Measurements from ENCODE around the gene NPPC. TPM values are rescaled to one million over a fixed set of nuclear protein-coding genes. Genes with fewer than 3 reads are reported as not detected.
A peak's percentile ranks its signal among the peaks of the same experiment; 100 is the strongest.
"Not testable (repeated sequence)": the region's sequence is repeated elsewhere in the genome, so short reads cannot be mapped to it uniquely, and the experiment has no call there.

The NPPC gene, protein sequence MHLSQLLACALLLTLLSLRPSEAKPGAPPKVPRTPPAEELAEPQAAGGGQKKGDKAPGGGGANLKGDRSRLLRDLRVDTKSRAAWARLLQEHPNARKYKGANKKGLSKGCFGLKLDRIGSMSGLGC
- 1 to 10 TPM in 1 of 2 experiments, under 1 TPM in 1; 0.48 to 1.1 TPM for total RNA-seq

DNA sequence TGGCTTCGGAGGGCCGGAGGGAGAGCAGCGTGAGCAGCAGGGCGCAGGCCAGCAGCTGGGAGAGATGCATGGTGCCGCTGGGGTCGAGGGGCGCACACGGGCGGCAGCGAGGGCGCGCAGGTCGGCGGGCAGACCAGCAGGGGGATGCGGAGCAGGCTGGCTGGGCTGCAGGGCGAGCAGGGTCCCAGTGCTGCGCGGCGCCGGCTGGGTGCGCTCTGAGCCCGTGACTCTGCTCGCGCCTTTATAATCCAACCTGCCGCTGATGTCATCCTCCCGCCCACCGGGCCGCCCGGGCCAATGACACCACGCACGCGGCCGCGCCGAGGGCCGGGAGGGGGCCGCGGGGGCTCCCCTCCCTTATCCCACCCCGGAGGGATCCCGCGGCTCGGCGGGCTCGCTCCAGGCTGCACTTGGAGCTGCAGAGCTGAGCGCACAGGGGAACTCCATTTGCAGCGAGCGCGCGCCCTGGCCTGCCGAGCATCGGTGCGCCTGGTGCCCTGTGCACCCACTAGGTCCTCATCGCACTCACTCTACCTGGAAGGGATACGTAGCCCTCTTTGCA is at the start of gene NPPC:
NPPC (minus strand) TSS at position 217 of the 562 bp plus-strand sequence; CDS start at position 70, 147 bp downstream.
- Mint-ChIP-seq H3K9me3 (no peaks in the 10 kb centered on the region), H3K27ac (no peak within 1 kb of the TSS), H3K4me1 (peaks cover 9% of the 10 kb centered on the region), H3K4me3 (peak within 1 kb of the TSS; percentile 67), H3K27me3 (peaks cover 50% of the 10 kb centered on the region), H3K36me3 (no peaks in the 10 kb centered on the region)
- DNase-seq = peak; percentile 88

DNA sequence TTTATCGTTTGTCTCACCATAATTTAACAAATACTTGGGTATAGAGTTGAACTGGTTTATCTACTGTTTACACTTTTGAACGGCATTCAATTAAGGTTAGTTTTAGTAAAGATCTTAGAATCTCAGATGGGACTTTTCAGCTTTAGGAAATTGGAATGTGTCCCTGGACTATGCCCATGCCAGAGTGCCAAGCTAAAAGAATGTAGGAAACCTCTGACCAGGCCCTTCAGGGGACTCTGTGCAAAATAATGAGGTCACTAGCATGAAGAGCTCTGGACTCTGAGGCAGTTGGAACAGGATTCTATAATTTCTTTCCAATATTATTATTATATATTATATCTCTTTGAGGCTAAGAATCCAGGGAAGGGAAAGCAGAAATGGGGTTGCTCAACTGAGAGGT is 48.8 kb upstream of the NPPC start:
- Mint-ChIP-seq H3K4me1 (peaks cover 16% of the 10 kb centered on the region), H3K27ac (no peak overlapping the region), H3K4me3 (no peak overlapping the region), H3K27me3 (no peaks in the 10 kb centered on the region), H3K9me3 (no peaks in the 10 kb centered on the region), H3K36me3 (peaks cover 15% of the 10 kb centered on the region)
- no peak for DNase-seq

DNA sequence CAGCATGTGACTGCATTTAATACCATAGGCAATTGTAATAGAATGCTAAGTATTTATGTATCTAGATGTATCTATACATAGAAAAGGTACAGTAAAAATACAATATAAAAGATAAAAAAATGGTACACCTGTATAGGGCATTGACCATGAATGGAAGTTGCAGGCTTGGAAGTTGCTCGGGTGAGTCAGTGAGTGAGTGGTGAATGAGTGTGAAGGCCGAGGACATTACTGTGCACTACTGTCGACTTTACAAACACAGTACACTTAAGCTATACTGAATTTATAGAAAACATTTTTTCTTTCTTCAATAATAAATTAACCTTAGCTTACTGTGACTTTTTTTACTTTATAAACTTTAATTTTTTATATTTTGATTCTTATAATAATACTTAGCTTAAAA is 44.3 kb upstream of the NPPC start:
- no peaks in the 10 kb centered on the region for H3K27me3 Mint-ChIP-seq
- peaks cover 22% of the 10 kb centered on the region for H3K36me3 Mint-ChIP-seq
- peaks cover 4% of the 10 kb centered on the region for H3K9me3 Mint-ChIP-seq
- no peak for DNase-seq
- H3K4me3 Mint-ChIP-seq = no peak overlapping the region
- H3K4me1 Mint-ChIP-seq = peaks cover 21% of the 10 kb centered on the region
- H3K27ac Mint-ChIP-seq = no peak overlapping the region

DNA sequence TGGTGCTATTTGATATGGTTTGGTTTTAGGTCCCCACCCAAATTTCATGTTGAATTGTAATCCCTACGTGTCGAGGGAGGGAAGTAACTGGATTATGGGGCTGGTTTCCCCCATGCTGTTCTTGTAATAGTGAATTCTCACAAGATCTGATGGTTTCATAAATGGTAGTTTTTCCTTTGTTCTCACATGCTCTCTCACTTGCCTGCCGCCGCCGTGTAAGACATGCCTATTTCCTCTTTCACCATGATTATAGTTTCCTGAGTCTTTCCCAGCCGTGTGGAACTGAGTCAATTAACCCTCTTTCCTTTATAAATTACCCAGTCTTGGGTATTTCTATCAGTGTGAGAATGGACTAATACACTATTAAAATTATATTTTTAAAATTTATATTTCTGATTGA is 42.6 kb upstream of the NPPC start:
- peaks cover 31% of the 10 kb centered on the region for H3K4me1 Mint-ChIP-seq

DNA sequence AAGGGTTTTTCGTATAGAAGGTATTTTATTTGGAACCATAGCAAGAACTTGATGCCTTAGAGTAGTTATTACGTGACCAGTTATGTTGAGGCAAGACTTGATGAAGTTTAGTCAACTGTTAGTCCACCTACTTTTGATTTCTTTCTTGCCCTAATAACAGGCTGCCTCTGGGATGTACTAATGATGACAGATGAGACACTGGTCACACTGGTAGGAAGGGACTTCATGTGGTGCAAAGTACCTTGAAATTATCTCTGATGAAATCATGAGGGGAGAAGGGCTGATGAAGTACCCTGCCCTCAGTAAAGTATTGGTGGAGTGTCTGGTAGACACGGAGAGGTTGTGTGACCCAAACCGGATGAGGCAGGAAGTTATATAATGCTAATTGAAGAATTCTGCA is 40.7 kb upstream of the NPPC start:
- Mint-ChIP-seq H3K27me3 (no peaks in the 10 kb centered on the region), H3K4me3 (no peak overlapping the region), H3K27ac (no peak overlapping the region), H3K4me1 (peaks cover 42% of the 10 kb centered on the region), H3K36me3 (peaks cover 29% of the 10 kb centered on the region), H3K9me3 (peaks cover 4% of the 10 kb centered on the region)
- no peak for DNase-seq

More for the DNA sequence above, 42.6 kb upstream of the NPPC start:
- peaks cover 4% of the 10 kb centered on the region for H3K9me3 Mint-ChIP-seq
- H3K27ac Mint-ChIP-seq = no peak overlapping the region
- DNase-seq = no peak
- peaks cover 22% of the 10 kb centered on the region for H3K36me3 Mint-ChIP-seq
- no peak overlapping the region for H3K4me3 Mint-ChIP-seq
- no peaks in the 10 kb centered on the region for H3K27me3 Mint-ChIP-seq

GRCh38 chr2:231965102-231965501 is 38.9 kb upstream of the NPPC start:
- peaks cover 4% of the 10 kb centered on the region for H3K9me3 Mint-ChIP-seq
- no peak overlapping the region for H3K27ac Mint-ChIP-seq
- peaks cover 48% of the 10 kb centered on the region for H3K4me1 Mint-ChIP-seq
- H3K4me3 Mint-ChIP-seq = no peak overlapping the region
- H3K27me3 Mint-ChIP-seq = no peaks in the 10 kb centered on the region
- no peak for DNase-seq
- peaks cover 30% of the 10 kb centered on the region for H3K36me3 Mint-ChIP-seq

GRCh38 chr2:231961349-231962166 is 35.4 kb upstream of the NPPC start, which contains the start of gene DIS3L2:
DIS3L2 (plus strand) TSS chr2:231961713; CDS start chr2:232014928, 53,215 bp downstream.
- peaks cover 13% of the 10 kb centered on the region for H3K36me3 Mint-ChIP-seq
- peak within 1 kb of the TSS; percentile 90 for H3K4me3 Mint-ChIP-seq
- peak; percentile 87 for DNase-seq
- H3K4me1 Mint-ChIP-seq = peaks cover 32% of the 10 kb centered on the region
- no peaks in the 10 kb centered on the region for H3K9me3 Mint-ChIP-seq
- H3K27me3 Mint-ChIP-seq = peaks cover under 1% of the 10 kb centered on the region
- peak within 1 kb of the TSS; percentile 93 for H3K27ac Mint-ChIP-seq

- no peak for DNase-seq
- peaks cover 3% of the 10 kb centered on the region for H3K27me3 Mint-ChIP-seq
Observed at GRCh38 chr2:231960810-231961348, 34.7 kb upstream of the NPPC start.

DNA sequence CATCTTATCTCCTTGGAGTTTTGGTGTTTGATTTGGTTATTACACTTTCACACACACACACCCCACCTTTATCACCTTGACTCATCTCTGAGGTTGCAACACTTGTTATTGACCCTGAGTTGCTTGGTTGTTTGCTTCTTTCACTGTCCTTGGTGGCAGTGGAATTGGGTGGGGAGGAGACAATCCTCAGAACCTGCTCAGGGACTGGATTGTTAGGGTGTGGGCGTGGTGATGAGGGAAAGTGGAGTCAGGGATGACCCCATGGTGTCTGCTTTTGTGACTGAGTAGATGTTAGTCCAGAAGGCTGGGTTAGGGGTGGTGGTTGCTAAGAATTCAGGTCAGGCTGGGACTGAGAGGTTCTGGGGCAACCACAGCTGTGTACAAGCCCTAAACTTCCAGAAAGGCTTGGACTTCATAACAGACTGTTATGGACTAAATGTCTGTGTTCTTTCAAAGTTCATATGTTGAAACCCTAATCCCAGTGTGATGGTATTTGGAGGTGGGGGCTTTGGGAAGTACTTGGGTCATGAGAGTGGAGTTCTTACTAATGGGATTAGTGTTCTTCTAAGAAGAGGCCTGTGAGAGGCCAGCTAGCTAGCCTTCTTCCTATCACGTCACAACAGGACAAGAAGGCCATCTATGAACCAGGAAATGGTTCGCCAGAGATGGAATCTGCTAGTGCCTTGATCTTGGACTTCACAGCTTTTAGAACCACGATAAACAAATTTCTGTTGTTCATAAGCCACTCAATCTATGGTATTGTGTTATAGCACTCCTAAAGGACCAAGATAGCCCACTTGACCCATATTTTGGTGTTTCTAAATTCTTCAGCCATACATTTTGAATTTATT is 31.9 kb upstream of the NPPC start:
- Mint-ChIP-seq H3K9me3 (no peaks in the 10 kb centered on the region), H3K27me3 (peaks cover 12% of the 10 kb centered on the region), H3K27ac (no peak overlapping the region), H3K4me1 (peaks cover 12% of the 10 kb centered on the region), H3K4me3 (no peak overlapping the region), H3K36me3 (peaks cover 12% of the 10 kb centered on the region)
- DNase-seq = no peak

More at GRCh38 chr2:231960810-231961348, 34.7 kb upstream of the NPPC start:
- H3K27ac Mint-ChIP-seq = peak overlapping the region; percentile 93
- peaks cover 29% of the 10 kb centered on the region for H3K4me1 Mint-ChIP-seq
- H3K36me3 Mint-ChIP-seq = peaks cover 13% of the 10 kb centered on the region
- peak overlapping the region; percentile 90 for H3K4me3 Mint-ChIP-seq
- no peaks in the 10 kb centered on the region for H3K9me3 Mint-ChIP-seq

DNA sequence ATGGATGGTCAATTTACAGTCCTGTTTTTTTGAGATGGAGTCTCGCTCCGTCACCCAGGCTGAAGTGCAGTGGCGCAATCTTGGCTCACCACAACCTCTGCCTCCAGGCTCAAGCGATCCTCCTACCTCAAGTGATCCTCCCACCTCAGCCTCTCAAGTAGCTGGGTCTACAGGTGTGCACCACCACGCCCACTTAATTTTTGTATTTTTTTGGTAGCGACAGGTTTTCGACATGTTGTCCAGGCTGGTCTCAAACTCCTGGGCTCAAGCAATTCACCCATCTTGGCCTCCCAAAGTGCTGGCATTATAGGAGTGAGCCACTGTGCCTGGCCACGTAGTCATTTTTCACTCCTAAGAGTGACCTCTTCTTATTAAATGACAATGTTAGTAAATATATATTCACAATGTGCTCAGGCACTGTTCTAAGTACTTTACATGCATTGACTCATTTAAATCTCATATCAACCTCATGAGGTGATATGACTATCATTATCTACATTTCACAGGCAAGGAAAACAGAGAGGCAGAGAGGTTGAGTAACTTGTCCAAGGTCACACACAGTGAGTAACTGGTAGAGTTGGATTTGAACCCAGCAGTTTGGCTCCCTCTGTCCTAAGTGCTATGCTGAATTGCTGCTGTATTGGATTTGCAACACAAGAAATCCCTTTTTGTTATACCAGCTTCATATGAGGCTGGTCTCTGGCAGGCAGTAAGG is 29.7 kb upstream of the NPPC start:
- DNase-seq = no peak
- no peak overlapping the region for H3K27ac Mint-ChIP-seq
- H3K4me3 Mint-ChIP-seq = no peak overlapping the region
- H3K9me3 Mint-ChIP-seq = no peaks in the 10 kb centered on the region
- H3K4me1 Mint-ChIP-seq = peaks cover 3% of the 10 kb centered on the region
- H3K27me3 Mint-ChIP-seq = peaks cover 15% of the 10 kb centered on the region
- H3K36me3 Mint-ChIP-seq = peaks cover 3% of the 10 kb centered on the region

DNA sequence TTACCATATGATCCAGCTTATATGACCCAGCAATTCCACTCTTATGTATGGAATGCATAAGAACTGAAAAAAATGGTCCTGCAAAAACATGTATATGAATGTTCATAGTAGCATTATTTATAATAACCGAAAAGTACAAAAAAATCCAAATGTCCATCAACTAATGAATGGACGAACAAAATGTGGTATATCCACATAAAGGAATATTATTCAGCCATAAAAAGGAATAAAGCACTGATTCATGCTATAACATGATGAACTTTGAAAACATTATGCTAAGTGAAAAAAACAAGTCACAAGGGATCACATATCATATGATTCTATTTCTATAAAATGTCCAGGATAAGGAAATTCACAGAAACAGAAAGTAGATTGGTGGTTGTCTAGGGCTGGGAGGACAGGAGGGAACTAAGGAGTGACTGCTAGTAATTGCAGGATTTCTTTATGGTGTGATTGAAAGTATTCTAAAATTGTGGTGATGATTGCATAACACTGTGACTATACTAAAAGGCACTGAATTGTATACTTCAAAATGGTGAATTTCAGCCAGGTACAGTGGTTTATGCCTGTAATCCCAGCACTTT is 25.3 kb upstream of the NPPC start:
- H3K27ac Mint-ChIP-seq = no peak overlapping the region
- H3K9me3 Mint-ChIP-seq = no peaks in the 10 kb centered on the region
- no peak overlapping the region for H3K4me3 Mint-ChIP-seq
- peaks cover 20% of the 10 kb centered on the region for H3K27me3 Mint-ChIP-seq
- no peaks in the 10 kb centered on the region for H3K4me1 Mint-ChIP-seq
- no peaks in the 10 kb centered on the region for H3K36me3 Mint-ChIP-seq
- no peak for DNase-seq

GRCh38 chr2:231947694-231948093 is 21.5 kb upstream of the NPPC start:
- DNase-seq = no peak
- no peak overlapping the region for H3K4me3 Mint-ChIP-seq
- H3K27ac Mint-ChIP-seq = no peak overlapping the region
- H3K36me3 Mint-ChIP-seq = no peaks in the 10 kb centered on the region
- no peaks in the 10 kb centered on the region for H3K4me1 Mint-ChIP-seq
- H3K9me3 Mint-ChIP-seq = no peaks in the 10 kb centered on the region
- peaks cover 8% of the 10 kb centered on the region for H3K27me3 Mint-ChIP-seq

DNA sequence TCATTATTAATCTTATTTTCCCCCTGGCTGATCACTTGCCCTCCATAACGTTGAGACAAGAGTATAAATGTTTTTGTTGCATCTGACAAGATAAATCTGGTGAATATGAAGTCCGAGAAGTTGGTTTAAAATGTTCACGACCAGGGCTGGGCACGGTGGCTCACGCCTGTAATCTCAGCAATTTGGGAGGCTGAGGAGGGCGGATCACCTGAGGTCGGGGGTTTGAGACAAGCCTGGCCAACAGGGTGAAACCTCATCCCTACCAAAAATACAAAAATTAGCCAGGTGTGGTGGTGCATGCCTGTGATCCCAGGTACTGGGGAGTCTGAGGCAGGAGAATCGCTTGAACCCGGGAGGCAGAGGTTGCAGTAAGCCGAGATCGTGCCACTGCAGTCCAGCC is 20.9 kb upstream of the NPPC start:
- not testable (repeated sequence) for H3K27ac Mint-ChIP-seq

More for the DNA sequence above, 20.9 kb upstream of the NPPC start:
- not testable (repeated sequence) for H3K4me3 Mint-ChIP-seq, H3K36me3 Mint-ChIP-seq, H3K27me3 Mint-ChIP-seq, DNase-seq, H3K9me3 Mint-ChIP-seq, H3K4me1 Mint-ChIP-seq

Measured in activated naive CD8-positive, alpha-beta T cell treated with anti-CD3 and anti-CD28 coated beads for 36 hours (primary cell).